Myocyte (in vitro differentiated cells): ENCODE results near the gene CPT2. TPM values are rescaled to one million over a fixed set of nuclear protein-coding genes. Genes with fewer than 3 reads are reported as not detected.
"Not testable (repeated sequence)": the region's sequence is repeated elsewhere in the genome, so short reads cannot be mapped to it uniquely, and the experiment has no call there.

Experiments
- DNase-seq: peaks from one replicate; pipeline ENCODE4 v3.0.0-alpha.2; 2012; ENCODE audit warnings: low read depth
- total RNA-seq: library from RNA; depleted of rRNA; stranded (reverse); fragments of >200 nt; gene quantifications from 2 replicates; pipeline ENCODE4 v1.2.3, GENCODE V29; 2014

Gene CPT2
- total RNA-seq, 1 donor from 2014 or later: 16.7 TPM

- peak; percentile 69 for DNase-seq
These were observed 14.5 kb upstream of the CPT2 start for GRCh38 chr1:53182111-53182593.

- no peak for DNase-seq
These were observed 13.9 kb upstream of the CPT2 start for GRCh38 chr1:53182716-53183094.

- no peak for DNase-seq
These were observed 13.3 kb upstream of the CPT2 start for GRCh38 chr1:53183095-53183990.

GRCh38 chr1:53185955-53186297 is 10.7 kb upstream of the CPT2 start:
- not testable (repeated sequence) for DNase-seq

- no peak for DNase-seq
These were observed 10.1 kb upstream of the CPT2 start for GRCh38 chr1:53186533-53186932.

GRCh38 chr1:53187401-53187800 is 9.2 kb upstream of the CPT2 start:
- no peak for DNase-seq

GRCh38 chr1:53188099-53188498 is 8.5 kb upstream of the CPT2 start:
- DNase-seq: no peak

GRCh38 chr1:53189061-53189460 is 7.6 kb upstream of the CPT2 start:
- DNase-seq: no peak

GRCh38 chr1:53190210-53190611 is 6.4 kb upstream of the CPT2 start:
- DNase-seq: no peak

- no peak for DNase-seq
These were observed 1.2 kb upstream of the CPT2 start for GRCh38 chr1:53195246-53196016.

- no peak for DNase-seq
These were observed 573 bp upstream of the CPT2 start for GRCh38 chr1:53196017-53196484.

GRCh38 chr1:53197291-53198200 is 922 bp downstream of the CPT2 start:
- DNase-seq: peak; percentile 35

- DNase-seq: no peak
These were observed 1.6 kb downstream of the CPT2 start for GRCh38 chr1:53198241-53198651.

GRCh38 chr1:53203466-53203865 is 6.8 kb downstream of the CPT2 start:
- no peak for DNase-seq

GRCh38 chr1:53205496-53205895 is 8.9 kb downstream of the CPT2 start:
- DNase-seq: not testable (repeated sequence)

GRCh38 chr1:53206083-53206685 is 9.6 kb downstream of the CPT2 start:
- DNase-seq: not testable (repeated sequence)

GRCh38 chr1:53206735-53207379 is 10.2 kb downstream of the CPT2 start:
- no peak for DNase-seq

GRCh38 chr1:53207726-53208125 is 11.1 kb downstream of the CPT2 start:
- DNase-seq: no peak

GRCh38 chr1:53210352-53210751 is 13.7 kb downstream of the CPT2 start:
- DNase-seq: no peak

- no peak for DNase-seq
These were observed 14.3 kb downstream of the CPT2 start for GRCh38 chr1:53210954-53211353.
